ENCODE results near the gene CLDN16.

The CLDN16 gene

DNA sequence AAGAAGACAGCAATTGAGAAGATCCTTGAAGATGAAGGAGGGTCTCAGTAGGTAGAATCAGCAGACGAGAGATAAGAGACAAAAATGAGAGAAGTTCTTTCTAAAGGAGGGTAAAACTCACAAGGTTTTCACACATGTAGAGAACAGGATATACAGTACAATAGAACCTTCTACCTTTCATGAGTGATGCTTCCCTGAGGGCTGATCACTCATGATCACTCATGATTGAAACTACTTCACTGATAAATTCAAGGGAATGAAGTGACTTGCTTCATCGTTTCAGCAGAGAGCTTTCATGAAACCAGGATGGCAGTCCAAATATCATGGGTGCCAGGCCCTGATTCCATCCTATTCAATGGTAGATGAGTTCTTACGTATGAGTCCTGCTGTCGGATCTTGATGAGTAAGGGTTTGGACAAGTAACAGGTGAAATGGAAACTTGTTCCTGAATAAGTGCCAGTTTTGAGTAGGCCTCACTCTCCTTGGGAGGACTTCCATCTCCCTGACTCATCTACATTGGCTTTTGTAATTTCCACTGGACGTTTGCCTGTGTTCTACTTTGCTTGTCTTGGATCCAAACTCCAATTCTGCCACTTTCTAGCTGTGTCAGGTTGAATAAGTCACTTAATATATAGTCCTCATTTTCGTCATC lies 9.6 kb upstream of the CLDN16 start:
- in situ Hi-C loops (cut with HindIII; ENCODE audit: low sequenced_read_pairs), result no loop called here

DNA sequence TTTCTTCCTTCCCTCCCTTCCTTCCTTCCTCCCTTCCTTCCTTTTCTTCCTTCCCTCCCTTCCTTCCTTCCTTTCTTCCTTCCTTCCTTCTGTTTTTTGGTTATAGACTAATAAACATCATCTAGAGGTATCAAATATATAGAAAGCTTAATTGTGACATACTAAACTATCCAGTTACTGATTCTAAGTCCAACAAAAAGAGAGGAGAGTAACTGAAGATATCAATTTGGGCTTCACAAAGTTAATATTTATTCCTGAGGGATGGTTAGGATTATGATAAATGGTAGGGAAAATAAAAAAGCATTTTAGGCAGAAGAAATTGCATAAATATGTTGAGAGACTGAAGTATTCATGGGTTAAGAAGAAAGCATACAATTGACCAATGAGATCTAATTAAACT lies 7.8 kb upstream of the CLDN16 start:
- in situ Hi-C loops (cut with HindIII; ENCODE audit: low sequenced_read_pairs), result no loop called here

DNA sequence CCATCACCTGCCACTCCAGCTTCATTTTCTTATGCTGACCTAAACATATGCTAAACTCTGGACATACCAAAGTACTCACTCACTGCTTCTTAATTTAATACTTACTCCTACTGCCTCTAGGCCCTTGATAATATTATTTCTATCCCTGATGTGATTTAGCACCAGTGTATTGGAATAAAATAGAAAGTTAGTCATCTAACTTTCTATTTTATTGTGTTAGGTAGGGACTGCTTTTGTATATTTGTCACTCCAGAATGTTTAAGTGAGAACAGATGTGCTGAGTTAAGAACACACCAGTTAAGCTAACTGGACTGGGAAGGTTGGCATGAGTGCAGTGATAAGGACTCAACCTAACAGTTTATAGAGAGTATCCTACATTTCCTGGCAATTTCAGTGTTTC lies 6.5 kb upstream of the CLDN16 start:
- in situ Hi-C loops (cut with HindIII; ENCODE audit: low sequenced_read_pairs), result no loop called here

DNA sequence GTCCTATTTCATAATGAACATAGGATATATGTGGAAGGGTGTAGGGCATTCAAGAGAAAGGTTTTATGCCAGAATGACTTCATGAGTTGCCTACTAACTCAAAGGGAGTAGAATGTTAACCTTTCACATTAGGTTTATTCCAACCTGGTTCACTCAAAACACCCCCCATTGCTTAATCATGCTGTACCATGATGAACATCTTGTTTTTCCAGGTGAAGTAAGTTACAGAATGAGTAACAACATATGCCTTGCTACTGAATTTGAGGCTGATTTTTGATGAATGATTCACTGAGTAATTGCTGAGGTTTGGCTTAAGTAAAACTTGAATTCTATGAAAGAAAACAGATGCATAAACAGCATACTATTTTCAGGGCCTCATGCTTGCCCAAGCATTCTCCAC lies 5.9 kb upstream of the CLDN16 start:
- in situ Hi-C loops (cut with HindIII; ENCODE audit: low sequenced_read_pairs), result no loop called here

DNA sequence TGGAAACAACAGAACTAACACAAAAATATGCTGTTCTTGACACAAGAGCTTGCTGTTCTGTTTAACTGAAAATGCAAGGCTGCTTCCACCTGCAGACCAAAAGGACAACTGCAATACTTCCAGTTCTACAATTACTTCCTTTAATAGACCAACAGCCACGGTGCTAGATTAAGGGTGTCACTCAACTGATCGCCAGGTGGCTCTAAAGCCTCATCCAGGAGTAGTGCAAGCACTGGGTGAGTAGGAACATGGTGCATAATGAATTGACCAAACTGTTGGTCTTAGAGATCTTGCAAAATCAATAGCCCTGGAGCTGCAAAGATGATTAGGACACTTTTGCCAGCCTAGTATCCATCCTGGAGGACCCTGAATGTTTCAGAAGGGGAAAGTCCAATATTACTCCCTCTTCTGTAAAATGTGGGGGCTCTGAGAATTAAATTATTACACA lies 3.6 kb upstream of the CLDN16 start:
- in situ Hi-C loops (cut with HindIII; ENCODE audit: low sequenced_read_pairs), result no loop called here

DNA sequence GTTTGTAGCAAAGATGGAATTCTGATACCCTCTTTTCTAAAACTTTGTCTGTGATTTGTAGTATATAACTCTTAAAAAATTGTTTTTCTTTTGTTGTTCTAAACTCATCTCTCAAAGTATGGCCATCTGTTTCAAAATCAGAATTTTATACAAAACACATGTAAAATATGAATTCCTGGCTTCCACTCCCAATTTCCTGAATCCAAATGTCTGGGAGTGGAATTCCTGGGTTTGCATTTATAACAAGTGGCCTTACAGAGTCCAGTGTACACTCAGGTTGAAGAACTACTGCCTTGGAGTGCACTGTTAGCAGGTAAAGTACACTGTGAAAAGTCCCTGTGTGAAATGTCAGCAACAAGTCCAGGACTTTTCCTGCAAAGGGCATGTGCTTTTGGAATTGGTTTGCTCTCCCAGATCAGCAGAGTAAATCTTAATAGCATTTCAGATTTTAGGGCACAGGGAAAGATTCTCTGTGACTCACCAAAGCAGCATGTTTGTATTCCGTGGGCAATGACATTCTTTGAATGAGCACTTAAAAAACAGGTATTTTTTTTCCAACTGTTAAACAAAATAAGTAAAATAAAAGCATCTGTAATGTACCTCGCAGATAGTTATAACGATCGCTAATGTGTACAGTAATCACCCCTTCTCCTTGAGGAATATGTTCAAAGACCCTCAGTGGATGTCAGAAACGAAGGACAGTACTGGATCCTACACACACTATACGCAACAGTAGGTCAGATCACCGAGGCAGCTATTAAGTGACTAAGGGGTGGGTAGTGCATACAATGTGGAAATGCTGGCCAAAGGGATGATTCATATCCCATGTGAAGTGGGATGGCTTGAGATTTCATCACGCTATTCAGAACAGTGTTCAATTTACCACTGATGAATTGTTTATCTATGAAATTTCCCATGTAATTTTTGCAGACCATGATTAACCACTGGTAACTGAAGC lies 2.0 kb upstream of the CLDN16 start:
- in situ Hi-C loops (cut with HindIII; ENCODE audit: low sequenced_read_pairs), result no loop called here

DNA sequence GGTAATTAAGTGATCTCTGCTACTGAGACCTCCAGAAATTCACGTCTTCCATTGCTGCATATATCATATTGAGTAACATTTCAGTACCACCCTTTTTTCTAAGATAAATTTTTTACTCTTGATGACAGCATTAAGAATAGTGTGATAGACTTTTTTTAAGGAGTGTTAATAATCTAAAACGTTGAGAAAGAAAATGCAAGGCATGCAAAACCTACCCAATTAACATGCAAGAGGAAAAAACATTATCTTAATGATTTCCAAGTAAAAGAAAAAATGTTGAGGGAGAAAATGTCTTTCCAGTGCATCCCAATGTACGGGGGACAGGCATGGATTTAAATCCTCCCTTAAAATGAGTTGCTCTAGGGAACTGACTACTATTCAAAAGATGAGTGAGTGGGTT lies 740 bp downstream of the CLDN16 start:
- in situ Hi-C loops (cut with HindIII; ENCODE audit: low sequenced_read_pairs), result no loop called here

DNA sequence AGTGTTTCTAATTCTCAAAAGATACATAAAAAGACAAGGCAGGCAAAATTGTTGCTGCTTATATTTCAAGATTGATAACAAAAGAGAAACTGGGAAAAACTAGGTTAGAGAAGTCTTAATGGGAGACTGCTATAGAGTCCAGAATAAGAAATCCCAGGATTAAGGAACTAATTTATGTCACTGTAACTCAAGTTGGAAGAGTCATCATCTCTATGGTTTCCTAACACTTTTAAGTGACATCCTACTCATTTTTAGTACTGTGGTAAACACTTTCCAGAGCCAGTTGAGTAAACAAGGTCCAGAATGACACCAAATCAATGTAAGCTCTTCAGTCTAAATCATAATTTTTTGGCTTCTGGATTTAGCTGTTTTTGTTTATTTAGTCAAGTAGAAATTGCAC lies 8.0 kb downstream of the CLDN16 start:
- in situ Hi-C loops (cut with HindIII; ENCODE audit: low sequenced_read_pairs), result no loop called here

DNA sequence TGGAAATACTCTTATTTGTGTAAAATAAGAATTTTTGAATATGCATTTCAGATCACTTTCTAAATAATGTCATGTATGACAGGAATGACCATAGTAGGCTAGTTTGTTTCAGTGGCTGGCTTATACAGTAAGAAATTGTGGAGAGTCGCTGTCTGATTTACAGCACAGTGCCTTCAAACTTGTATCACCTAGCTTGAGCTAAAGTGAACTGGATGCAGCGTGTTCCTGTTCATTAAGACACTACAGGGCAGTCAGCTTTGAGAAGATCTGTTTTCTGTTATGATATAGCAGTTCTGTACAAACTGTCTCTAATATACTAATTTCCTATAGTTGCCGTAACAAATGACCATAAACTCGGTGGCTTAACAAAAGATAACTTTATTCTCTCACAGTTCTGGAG lies 9.9 kb downstream of the CLDN16 start:
- in situ Hi-C loops (cut with HindIII; ENCODE audit: low sequenced_read_pairs), result no loop called here

DNA sequence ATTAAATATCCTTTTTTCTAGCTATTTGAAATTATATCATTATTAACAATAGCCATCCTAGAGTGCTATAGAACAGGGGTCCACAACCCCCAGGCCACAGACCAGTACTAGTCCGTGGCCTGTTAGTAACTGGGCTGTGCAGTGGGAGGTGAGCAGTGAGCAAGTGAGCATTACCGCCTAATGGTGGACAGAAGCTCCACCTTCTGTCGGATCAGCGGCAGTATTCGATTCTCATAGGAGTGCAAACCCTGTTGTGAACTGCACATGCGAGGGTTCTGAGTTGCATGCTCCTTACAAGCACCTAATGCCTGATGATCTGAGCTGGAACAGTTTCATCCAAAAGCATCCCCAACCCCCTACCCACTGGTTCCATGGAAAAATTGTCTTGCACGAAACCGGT lies 11.7 kb downstream of the CLDN16 start:
- in situ Hi-C loops (cut with HindIII; ENCODE audit: low sequenced_read_pairs), result no loop called here

DNA sequence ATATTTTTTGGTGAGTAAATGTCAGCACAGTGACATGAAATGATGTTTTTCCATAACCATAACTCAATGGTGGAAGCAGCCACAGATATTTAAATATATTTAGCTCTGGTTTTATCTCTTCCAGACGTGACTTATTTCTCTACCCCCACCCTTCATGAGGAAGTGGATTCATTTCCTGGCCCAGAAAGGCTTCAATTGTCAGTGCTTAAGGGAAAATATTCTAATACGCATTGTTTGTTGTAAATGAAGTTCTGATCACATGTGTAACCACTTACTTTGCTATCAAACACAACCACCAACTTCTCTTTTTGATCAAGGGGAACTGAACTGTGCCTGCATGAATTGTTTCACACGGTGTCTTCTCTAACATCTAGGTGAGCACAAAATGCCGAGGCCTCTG lies 14.0 kb downstream of the CLDN16 start:
- in situ Hi-C loops (cut with HindIII; ENCODE audit: low sequenced_read_pairs), result no loop called here

DNA sequence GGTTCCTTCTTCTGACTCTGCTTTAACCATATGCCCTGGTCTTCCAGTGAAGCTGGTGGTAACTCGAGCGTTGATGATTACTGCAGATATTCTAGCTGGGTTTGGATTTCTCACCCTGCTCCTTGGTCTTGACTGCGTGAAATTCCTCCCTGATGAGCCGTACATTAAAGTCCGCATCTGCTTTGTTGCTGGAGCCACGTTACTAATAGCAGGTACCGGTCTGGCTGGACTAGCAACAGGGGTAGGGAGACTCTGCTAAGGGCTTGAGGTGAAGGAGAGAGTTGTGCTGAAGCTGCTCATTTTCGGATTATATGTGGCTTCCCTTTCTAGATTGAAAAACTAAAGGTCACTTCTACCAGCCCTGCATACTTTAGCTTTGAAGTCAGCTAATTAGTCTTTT lies 16.8 kb downstream of the CLDN16 start:
- in situ Hi-C loops (cut with HindIII; ENCODE audit: low sequenced_read_pairs), result no loop called here

DNA sequence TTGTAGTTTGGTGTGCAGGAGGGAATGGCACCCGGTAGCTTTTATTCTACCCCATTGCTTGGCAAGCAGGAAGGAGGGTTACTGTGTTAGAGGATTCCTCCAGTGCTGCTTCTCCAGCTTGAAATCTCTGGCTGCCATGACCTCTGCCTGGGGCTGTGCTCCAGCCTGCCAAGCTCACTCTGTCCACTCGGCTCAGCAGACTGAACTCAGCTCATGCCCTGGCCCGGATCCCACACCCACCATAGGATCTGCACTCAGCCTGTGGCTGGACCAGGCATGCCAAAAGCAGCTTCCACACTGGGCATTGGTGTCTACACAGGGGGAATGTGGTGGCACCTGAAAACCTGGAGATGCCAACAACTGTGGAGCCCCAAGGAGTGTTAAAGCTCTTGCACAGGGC lies 26.3 kb downstream of the CLDN16 start:
- in situ Hi-C loops (cut with HindIII; ENCODE audit: low sequenced_read_pairs), result no loop called here

DNA sequence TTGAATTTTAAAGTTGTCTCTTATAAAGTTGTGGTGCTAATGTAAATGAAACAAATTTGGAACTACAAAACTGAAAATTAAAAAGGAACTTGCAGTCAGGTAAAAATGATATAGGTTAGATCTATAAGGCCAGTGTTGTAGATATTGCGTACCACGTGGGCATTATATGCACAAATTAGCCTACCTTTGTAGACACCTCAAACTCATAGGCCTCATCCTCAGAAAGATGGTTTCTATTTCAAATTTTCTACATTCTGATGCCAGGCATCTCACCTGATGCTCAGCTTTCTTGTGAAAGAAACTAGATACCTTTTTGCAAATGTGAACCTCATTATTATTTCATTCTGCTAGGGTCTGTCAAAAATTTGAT lies 36.1 kb downstream of the CLDN16 start:
- in situ Hi-C loops (cut with HindIII; ENCODE audit: low sequenced_read_pairs), result no loop called here

DNA sequence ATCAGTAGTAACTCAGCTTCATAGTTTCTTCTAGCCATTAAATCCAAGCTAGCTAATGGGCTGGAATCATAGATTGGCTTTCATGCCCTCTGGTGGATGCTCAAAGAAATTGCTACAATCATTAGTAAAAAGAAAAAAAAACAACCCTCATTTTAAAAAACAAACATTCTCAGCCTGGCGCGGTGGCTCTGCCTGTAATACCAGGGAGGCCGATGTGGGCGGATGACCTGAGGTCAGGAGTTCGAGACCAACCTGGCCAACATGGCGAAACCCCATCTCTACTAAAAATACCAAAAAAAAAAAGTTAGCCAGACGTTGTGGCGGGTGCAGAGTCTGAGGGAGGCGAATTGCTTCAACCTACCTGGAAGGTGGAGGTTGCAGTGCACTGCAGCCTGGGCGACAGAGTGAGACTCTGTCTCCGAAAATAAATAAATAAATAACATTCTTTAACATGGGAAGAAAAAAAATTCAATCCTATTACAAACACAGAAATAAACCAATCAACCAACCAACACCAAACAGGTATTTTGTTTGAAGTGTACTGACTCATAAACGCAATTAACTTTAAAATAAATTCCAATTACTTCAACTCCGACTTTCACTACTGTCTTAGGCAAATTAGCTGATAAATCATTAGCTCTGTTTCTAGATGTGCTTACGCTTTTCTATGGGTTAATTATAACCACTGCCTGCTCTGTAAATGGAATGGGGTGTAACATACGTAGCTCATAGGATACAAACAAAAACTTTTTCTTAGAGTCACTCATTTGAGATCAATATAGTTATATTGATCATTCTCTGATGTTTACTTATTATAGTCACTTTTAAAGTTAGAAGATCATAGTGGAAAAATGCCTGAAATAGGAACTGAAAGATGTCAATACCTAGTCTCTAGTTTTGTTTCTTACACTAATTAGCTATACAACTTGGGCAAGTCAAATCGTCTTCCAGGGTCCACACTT lies 36.8 kb downstream of the CLDN16 start:
- in situ Hi-C loops (cut with HindIII; ENCODE audit: low sequenced_read_pairs), result no loop called here

DNA sequence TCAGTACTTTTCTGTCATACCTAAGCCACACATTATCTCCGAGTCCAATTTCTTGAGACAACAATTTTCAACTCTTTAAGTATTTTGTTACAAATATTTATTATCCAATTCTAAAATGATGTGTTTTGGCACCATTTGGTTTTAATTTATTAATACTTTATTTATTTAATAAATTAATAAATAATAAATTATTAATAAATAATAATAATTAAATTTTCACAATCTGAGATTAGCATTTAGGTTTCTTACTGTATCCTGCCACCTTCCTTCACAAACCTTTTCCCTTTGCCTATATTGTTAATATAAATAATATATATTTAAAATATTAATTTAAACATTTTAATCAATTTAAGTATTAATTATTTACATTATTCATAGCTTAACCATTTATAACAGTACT lies 37.9 kb downstream of the CLDN16 start:
- in situ Hi-C loops (cut with HindIII; ENCODE audit: low sequenced_read_pairs), result no loop called here

DNA sequence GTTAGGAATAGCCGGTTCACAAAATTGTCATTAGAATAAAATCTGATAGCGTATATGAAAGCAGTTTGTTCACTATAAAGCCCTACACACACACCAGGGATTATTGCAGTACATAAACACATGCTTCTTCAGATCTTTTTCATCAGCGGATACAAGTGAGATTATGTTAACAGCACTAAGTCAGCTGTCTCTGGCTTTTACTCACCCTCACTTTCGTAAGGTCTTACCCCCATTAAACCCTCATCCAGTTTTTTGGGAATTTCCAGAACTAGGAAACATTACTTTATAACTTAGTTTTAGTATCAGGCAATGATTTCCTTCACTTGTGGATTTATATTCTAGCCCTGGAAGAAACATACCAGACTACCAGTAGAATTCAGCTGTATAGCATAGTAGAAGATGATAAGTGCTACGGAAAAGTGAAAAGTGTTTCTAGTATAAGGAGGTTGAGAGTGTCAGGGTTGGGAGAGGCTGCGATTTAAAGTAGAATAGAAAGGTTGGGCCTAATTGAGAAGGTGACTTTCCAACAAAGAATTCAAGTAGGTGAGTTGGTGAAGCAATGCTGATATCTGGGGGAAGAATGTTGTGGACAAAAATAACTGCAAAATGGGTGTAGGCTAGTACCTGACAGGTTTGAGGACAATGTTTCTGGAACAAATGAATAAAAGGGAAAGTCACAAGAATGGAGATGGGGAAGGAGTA lies 39.0 kb downstream of the CLDN16 start:
- in situ Hi-C loops (cut with HindIII; ENCODE audit: low sequenced_read_pairs), result no loop called here

DNA sequence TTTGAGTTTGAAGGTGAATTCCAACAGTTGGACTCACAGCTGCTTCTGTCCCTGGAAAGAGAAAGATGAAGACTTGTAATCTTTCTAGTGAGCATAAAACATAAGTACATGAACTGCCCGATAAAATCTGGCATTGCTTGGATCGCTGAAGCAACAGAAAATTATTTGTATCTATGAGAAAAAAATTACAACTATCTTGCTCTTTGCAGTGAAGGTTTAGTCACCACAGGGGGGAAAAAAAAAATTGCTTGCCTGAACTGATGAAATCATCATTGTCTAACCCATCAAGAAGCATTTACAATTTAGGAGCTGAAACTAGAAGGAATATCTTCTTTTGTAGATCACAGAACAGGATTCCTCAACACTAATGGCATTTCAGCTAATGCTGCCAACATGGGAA lies 41.7 kb downstream of the CLDN16 start:
- in situ Hi-C loops (cut with HindIII; ENCODE audit: low sequenced_read_pairs), result no loop called here

DNA sequence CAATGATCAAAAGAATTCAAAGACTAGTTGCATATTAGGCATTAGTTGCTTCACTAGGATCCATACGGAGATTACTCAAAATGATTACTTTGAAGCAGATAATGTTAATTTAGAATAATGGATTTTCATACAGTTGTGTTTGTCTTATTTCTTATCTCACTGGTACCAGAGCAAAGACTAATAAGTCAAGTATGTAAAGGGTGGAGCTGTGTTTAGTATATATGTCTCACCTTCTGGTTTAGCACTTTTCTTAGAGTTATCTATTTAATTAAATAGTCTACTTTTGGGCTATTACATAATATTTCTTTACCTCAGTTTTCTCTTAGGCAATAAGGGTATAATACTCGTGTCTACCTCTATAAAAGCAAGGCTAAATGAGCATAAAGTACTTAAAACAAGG lies 42.9 kb downstream of the CLDN16 start:
- in situ Hi-C loops (cut with HindIII; ENCODE audit: low sequenced_read_pairs), result no loop called here

DNA sequence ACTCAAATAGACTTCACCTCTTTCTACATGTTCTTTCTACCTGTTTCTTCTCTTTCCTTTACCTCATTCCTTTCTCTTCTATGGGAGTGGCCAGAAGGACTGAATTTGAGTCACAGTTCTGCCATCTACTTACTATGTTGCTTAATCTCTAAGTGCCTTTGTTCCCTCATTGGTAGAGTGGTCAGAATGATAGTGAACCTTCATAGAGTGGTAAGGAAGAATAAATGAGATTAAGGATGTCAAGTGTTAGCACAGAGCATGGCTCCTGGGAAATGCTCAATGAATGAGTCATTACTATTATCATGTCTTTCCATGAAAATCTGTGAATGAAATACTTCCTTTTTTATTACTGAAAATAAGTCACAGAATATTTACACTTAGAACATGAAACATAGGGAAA lies 44.3 kb downstream of the CLDN16 start:
- in situ Hi-C loops (cut with HindIII; ENCODE audit: low sequenced_read_pairs), result no loop called here

DNA sequence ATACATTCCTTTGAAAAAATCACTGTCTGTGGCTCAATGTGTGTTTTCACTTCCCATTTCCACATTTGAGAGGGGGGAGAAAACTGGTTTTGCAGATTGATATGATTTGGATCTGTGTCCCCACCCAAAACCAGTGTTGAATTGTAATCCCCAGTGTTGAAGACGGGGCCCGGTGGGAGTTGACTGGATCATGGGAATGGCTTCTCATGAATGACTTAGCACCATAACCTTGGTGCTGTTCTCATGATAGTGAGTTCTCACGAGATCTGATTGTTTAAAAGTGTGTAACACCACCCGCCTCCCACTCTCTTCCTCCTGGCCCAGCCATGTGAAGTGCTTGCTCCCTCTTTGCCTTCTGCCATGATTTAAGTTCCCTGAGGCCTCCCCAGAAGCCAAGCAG lies 45.7 kb downstream of the CLDN16 start:
- in situ Hi-C loops (cut with HindIII; ENCODE audit: low sequenced_read_pairs), result no loop called here
